GM15510 (cell line): Measurements from ENCODE around the gene GPT2.
A peak's percentile ranks its signal among the peaks of the same experiment; 100 is the strongest.

Source experiments
- POLR2A ChIP-seq: IDR thresholded peaks from 3 replicates; pipeline ENCODE4 v1.6.1; 2011; ENCODE audit warnings: borderline replicate concordance; ENCODE audit not compliant: insufficient read length; ENCODE audit errors: extremely low read depth

Gene GPT2, protein sequence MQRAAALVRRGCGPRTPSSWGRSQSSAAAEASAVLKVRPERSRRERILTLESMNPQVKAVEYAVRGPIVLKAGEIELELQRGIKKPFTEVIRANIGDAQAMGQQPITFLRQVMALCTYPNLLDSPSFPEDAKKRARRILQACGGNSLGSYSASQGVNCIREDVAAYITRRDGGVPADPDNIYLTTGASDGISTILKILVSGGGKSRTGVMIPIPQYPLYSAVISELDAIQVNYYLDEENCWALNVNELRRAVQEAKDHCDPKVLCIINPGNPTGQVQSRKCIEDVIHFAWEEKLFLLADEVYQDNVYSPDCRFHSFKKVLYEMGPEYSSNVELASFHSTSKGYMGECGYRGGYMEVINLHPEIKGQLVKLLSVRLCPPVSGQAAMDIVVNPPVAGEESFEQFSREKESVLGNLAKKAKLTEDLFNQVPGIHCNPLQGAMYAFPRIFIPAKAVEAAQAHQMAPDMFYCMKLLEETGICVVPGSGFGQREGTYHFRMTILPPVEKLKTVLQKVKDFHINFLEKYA

DNA sequence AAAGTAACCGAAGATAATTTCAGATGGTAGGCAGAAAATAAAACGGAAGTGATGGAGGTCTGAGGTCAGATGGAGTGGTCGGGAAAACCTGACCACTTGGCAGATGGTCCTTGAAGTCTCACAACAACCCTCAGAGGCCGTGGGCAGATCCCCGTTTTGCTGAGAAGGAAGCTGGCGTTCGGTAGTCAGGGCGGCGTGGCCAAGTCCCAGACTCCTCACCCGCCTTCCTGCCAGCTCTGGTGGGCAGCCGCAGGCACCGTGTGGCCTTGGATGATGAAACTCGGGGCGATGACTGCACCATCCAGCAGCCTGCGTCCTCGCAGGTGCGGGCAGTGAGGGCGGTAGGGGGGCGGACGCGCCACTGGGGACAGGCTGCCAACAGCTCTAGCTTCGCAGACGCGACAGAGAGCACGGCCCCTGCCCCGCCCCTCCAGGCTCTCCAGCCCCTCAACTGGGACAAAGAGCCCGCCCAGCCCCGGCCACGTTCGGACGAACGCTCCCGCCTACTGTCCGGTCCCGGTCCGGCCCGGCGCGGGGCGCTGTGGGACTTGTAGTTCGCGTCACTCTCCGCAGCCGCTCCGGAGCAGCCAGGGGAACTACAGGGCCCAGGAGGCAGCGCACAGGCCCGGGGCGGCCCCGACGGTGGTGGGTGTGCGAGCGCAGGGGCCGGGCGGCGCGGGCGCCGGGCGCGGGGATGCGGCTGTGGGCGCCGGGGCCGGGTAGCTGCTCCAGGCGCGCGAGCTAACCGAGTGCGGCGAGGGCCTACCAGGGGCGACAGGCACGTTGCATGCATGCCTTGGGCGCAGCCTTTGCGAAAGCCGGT, at the start of gene GPT2:
Gene GPT2, plus strand, starts transcription at position 673 of the 823 bp plus-strand sequence. CDS start 354 bp downstream, outside the sequence.
- TF ChIP-seq POLR2A: peak; percentile 75

DNA sequence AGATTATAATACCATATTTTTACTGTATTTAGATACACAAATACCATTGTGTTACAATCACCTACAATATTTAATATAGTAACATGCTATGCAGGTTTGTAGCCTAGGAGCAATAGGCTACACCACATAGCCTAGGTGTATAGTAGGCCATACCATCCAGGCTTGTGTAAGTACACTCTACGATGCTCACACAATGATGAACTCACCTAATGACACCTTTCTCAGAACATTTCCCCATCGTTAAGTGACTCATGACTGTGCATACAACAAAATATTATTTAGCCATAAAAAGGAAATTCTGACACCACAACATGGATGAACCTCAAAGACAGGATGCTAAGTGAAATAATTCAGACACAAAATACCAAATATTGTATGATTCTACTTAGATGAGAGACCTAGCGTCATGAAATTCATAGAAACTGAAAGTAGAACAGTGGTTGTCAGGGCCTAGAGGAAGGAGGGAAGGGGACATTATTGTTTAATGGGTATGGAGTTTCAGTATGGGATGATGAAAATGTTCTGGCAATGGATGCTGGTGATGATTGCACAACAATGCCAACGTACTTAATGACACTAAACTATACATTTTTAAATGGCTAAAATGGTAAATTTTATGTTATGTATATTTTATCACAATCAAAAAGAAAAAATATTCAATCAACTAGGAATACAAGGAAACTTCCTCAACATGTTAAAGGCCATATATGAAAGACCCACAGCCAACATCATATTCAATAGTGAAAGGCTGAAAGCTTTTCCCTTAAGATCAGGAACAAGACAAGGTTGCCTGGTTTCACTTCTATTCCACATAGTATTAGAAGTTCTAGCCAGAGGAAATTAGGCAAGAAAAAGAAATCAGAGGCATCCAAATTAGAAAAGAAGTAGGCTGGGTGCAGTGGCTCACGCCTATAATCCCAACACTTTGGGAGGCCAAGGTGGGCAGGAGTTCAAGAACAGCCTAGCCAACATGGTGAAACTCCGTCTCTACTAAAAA, 47.3 kb upstream of the GPT2 start:
- TF ChIP-seq POLR2A: no peak

DNA sequence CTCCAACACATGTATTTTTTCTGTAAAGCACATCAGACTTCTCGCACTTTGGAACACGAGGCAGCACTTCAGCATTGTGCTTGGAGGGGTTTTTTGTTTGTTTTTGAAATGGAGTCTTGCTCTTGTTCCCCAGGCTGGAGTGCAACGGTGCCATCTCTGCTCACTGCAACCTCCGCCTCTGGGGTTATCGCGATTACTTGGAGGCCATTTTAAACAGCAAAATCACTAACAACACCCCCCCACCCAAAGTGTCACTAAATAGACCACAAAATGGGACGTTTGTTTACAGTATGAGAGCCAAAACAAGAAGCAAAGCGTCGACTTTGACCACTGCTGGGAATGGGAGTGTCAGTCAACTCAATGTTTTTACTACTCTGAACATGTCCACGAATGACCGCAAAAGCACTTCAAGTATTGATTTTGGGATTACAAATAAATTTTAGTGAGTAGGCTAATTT, 44.1 kb upstream of the GPT2 start:
- TF ChIP-seq POLR2A: no peak

DNA sequence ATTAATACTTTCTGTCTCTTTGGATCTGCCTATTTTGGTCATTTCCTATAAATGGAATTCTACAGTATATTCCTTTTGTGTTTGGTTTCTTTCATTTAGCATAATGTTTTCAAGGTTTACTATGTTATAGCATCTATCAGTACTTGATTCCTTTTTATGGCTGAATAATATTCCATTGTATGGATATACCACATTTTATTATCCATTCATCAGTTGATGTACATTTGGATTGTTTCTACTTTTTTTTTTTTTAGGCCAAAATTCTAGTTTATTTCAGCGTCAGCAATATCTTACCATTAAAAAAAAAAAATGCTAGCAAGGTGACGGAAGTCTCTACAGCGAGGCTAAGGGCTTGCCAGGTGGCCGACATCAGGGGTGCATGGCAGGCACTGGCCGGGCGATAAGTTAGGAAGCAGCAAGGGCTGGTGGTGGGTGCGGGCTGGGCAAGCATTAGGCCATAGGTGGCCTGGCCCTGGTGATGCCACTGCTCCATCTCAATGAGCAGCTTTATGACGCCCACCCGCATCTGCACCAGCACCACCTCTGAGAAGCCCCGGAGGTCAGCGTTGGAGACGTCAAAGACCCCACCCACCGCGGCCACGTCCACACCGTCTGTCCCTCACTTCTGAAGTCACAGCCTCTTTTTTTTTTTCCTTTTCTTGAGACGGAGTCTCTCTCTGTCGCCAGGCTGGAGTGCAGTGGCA, 41.8 kb upstream of the GPT2 start:
- TF ChIP-seq POLR2A: no peak

DNA sequence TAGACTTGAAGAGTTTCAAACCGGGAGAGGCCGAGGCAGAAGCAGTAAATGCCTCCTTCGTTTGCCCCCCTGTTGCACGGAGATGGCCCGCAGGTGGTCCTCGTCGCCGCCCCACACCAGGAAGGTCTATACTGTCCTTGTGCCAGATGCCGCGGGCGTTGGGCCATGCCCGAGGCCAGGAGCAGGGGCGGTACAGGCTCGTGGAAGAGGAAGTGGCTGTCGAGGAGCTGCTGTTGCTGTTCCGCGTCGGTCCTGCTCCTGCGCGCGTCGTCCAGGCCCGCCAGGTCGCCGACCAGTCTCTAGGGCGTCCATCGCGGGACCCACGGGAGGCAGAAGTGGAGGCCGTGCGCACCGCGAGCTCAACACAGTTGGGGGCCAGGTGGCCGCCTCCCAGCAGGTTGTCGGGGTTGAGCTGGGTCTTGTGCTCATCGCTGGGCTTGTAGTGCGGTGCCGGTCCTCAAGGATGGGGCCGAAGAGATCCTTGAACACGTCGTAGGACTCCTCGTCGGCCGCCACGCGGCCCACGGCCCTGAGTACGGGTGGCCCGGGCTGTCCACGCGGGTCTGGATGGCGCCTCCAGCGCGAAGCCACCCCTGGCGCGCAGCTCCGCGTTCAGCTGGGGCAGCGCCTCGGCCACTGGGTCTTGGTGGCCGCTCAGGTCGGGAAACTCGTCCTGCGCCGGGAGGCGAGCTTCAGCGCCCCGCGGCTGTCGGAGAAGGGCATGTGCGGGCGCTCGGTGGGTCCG, 40.1 kb upstream of the GPT2 start:
- no peak for TF ChIP-seq POLR2A

DNA sequence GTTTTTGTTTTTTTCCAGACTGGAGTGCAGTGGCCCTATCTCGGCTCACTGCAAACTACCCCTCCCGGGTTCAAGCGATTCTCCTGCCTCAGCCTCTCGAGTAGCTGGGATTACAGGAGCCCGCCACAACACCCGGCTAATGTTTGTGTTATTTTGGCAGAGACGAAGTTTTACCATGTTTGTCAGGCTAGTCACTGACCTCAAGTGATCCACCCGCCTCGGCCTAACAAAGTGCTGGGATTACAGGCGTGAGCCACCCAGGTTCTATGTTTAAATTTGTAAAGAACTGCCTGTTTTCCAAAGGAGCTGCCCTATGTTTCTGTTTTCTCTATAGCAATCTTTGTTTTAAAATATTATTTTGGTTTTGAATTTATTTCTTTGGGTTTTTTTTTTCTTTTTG, 39.4 kb upstream of the GPT2 start:
- TF ChIP-seq POLR2A: no peak

DNA sequence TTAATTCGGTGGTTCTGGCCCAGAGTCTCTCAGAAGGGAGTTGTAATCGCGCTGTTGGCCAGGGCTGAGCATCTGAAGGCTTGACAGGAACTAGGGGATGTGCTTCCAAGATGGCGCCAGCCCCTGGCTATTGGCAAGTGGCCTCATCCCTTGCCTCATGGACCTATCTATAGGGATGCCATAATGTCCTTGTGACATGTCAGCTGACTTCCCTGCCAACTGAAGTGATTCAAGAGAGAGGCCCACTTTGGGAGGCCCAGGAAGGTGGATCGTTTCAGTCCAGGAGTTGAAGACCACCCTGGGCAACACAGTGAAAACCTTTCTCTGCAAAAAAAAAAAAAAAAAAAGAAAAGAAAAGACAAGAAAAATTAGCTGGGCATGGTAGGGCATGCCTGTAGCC, 38.2 kb upstream of the GPT2 start:
- TF ChIP-seq POLR2A: no peak

DNA sequence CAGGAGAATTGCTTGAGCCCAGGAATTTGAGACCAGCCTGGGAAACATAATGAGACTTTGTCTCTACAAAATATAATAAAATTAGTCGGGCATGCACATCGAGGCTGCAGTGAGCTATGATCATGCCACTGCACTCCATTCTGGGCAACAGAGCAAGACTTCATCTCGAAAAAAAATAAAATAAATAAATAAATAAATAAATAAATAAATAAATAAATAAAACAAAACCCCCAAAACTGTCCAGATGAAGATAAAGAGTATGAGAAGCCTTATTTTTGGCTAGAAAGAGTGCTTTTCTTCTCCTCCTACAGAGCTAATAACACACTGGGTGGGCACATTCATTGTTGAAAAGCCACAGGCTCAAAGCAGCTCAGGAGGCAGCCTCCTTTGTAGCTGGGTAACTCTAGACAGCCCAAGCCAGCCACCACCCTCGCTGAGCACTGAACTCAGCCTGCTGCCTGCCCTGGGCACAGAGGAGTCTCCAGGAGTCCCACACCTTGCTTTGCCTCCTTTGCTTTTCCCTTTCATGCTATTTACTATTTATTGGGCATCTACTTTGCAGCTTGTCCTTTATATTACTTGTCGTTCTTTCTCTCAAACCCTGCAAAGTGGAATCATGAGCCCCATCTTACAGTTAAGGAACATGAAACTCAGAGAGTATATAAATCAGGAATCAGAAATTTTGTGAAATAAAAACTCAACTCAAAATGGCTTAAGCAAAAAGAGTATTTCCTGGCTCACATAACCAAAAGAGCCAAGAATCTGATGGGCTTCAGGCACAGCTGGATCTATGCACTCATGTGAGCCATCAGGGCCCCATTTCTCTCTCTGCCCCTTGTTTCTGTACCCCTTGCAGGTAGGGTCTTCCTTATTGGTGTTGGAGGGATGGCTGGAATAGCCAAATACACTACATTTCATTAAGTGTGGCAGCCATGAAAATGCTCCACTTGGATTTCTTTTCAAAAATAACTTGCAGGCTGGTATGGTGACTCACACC, 35.1 kb upstream of the GPT2 start:
- TF ChIP-seq POLR2A: no peak

DNA sequence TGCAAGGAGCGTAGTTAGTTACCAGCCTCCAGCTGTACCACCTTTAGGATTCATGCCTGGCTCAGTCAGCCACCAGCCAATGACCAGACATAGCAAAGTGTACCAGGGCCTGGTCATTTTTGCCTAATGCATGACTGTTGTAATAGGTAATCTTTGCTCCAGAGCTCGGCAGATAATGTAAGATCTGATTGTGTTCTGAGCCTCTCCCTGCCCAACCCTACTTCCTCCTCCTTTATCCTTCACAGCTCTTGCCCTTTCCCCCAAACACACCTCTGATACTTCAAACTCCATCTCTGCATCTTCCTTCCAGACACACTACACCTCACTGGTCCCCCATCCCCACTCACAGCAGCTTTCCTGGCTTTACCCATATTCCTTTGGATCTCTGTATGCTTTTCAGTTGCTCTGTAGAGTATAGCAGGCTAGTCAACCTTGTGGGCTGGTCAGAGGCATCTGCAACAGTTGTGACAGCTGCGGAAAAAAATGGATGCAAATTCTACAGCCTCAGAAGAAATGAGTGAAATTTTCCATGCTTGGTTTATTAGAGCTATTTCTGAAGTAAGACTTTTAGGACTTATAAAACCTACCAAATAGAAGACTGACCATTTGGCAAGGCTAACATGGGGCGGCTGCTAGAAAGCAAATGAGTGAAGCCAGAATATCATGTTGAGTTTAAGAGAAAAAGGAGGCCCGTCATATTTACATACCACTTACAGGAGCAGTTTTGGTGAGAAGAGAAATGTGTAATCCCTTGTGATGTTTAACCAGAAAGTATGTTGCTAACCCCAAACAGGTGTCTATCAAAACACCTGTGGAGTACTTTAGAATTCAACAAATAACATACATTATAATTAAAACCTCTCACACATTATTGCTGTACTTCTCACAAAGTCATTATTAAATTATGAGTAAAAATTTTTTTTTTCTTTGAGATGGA, 33.3 kb upstream of the GPT2 start:
- TF ChIP-seq POLR2A: no peak

DNA sequence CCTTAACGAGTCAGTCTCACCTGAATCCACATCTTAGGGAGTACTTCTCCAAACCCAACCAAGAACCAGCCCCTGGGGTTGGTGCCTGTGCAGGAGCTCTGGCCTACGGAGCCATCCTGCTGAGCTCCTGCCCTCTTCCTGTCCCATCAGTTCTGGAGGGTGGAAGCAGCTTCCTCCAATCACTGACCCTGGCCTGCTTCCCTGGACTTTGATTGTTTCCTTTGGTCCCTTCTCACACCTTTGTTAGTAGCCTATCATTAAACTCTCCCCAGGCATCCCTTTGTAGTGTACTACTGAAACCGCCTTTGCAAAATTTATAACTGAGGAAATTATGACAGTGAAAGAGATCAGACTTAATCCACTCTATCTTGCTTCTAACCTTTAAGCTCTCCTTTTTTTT, 32.0 kb upstream of the GPT2 start:
- TF ChIP-seq POLR2A: no peak
